Astrocyte of the cerebellum (primary cell): ENCODE results near the gene CPZ.

Experiments
- DNase-seq: peaks from one replicate; pipeline ENCODE4 v3.0.0-alpha.2; 2011; ENCODE audit warnings: low read depth
- H3K4me3 ChIP-seq: 2 replicates; pipeline ENCODE4 v1.5.1; 2011; ENCODE audit warnings: mild to moderate bottlenecking, low read depth, low read length, moderate library complexity
- CTCF ChIP-seq: IDR thresholded peaks from 2 replicates; pipeline ENCODE4 v1.5.1; 2012; ENCODE audit warnings: low read length, low read depth, moderate library complexity, mild to moderate bottlenecking; ENCODE audit errors: missing control alignments
- in situ Hi-C: cut with HindIII; loops from 2 replicates; pipeline ENCODE4 v1.10.0; 2017; ENCODE audit warnings: low sequenced_read_pairs

Gene CPZ

DNA sequence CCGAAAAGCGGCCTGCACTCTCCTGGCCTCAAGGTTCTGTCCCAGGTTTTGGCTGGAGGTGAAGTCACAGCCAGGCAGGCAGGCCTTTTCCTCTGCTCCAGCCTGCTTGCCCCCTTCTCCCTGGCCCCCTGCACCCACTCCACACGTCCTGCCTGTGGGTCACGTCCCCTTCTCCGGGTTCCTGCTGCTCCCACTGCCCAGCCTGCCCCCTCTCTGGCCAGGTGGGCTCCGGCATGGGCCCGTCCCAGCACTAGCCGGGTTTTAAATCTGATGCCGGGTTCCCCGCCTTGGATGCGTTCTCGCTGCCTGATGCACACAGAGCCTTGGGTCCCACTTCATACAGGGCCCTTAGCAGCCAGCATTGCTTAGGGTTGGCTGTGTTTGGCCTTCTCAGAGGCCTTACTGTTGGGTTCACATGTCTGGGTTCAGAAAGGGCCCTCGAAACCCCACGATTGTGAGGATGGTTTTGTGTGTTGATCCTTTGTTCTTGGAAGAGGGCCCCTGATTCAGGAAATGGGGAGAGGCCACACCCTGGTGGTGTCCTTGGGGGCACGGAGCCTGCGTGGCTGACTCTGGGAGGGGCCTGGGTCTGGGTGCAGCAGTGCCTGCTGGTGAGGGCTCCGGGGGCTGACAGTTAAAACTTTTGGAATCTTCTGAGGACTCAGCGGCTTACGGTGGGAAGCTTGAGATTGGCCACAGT is 6.0 kb downstream of the CPZ start:
- H3K4me3 ChIP-seq, result no peak overlapping the region
- DNase-seq, result no peak
- no peak for TF ChIP-seq CTCF
- in situ Hi-C loops, result loop anchor here (5.0 kb wide), 2 partner anchors 96 to 131 kb away; no protein-coding TSS in a partner anchor

GRCh38 chr4:8599091-8599460 is 6.5 kb downstream of the CPZ start:
- no peak for TF ChIP-seq CTCF
- in situ Hi-C loops, result loop anchor here (5.0 kb wide), 2 partner anchors 97 to 132 kb away; no protein-coding TSS in a partner anchor
- no peak overlapping the region for H3K4me3 ChIP-seq

GRCh38 chr4:8599657-8600056 is 7.1 kb downstream of the CPZ start:
- peak; percentile 85 for DNase-seq
- in situ Hi-C loops, result loop anchor here (5.0 kb wide), 2 partner anchors 97 to 132 kb away; no protein-coding TSS in a partner anchor
- H3K4me3 ChIP-seq, result no peak overlapping the region
- no peak for TF ChIP-seq CTCF

More at GRCh38 chr4:8599091-8599460, 6.5 kb downstream of the CPZ start:
- no peak for DNase-seq

GRCh38 chr4:8600266-8600665 is 7.7 kb downstream of the CPZ start:
- TF ChIP-seq CTCF, result no peak
- in situ Hi-C loops, result no loop called here
- no peak overlapping the region for H3K4me3 ChIP-seq
- no peak for DNase-seq

DNA sequence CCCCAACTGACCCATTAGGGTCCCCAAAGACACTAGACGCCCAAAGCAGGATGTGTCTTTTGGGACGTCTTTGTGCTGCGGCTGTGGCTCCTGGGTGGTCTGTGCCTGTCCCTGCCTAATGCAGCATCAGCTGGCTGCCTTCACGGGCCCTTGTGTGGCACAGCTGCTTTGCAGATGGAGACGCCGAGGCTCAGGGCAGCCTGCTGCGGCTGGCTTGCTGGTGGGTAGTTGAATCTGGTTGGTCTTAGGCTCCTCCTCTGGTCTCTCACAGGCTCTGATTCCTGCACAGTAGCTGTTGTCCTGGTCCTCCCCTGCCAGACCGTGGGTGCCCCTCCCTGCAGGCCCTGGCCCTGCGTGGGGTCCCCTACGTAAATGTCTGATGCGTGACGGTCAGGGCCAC is 8.1 kb downstream of the CPZ start:
- in situ Hi-C loops, result no loop called here
- no peak for TF ChIP-seq CTCF
- DNase-seq, result no peak

DNA sequence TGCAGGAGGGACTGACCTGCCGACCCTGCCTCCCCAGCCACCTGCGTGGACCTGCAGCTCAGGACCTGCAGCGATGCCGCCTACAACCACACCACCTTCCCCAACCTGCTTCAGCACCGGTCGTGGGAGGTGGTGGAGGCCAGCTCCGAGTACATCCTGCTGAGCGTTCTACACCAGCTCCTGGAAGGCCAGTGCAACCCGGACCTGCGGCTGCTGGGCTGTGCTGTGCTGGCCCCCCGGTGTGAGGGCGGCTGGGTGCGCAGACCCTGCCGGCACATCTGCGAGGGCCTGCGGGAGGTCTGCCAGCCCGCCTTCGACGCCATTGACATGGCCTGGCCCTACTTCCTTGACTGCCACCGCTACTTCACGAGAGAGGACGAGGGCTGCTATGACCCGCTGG is 8.5 kb downstream of the CPZ start:
- H3K4me3 ChIP-seq, result no peak overlapping the region
- no peak for DNase-seq
- no peak for TF ChIP-seq CTCF
- in situ Hi-C loops, result no loop called here

More for the DNA sequence above, 8.1 kb downstream of the CPZ start:
- H3K4me3 ChIP-seq, result no peak overlapping the region
